ENCODE results near the gene CD2AP. TPM values are rescaled to one million over a fixed set of nuclear protein-coding genes. Genes with fewer than 3 reads are reported as not detected.
"Not testable (repeated sequence)": the region's sequence is repeated elsewhere in the genome, so short reads cannot be mapped to it uniquely, and the experiment has no call there.

The CD2AP gene
- total and polyA plus RNA-seq, 3 donors from 2014 or later = 10.4 to 35.7 (median 33.5) TPM

GRCh38 chr6:47476781-47477496 is 650 bp upstream of the CD2AP start:
- Histone ChIP-seq H3K9me3 (no peaks in the 10 kb centered on the region), H3K27me3 (no peaks in the 10 kb centered on the region), H3K4me3 (peak overlapping the region; percentile 98 to 100), H3K36me3 (ENCODE audit: low read depth, missing control alignments) (no peaks in the 10 kb centered on the region), H3K27ac (peak overlapping the region; percentile 99), H3K4me1 (peaks cover 4% of the 10 kb centered on the region)
- intact Hi-C loops (cut with DNase I; ENCODE audit: low total_unique reads) = no loop called here
- no peak for TF ChIP-seq POLR2A (IDR thresholded peaks at IDR 0.05)
- TF ChIP-seq CTCF (IDR thresholded peaks at IDR 0.05) = no peak
- WGBS, 2 donors = 7 to 12% methylated on average over 13 to 21 of the region's 21 CpGs
- DNase-seq = no peak

- peak; percentile 48 for DNase-seq
- intact Hi-C loops (cut with DNase I; ENCODE audit: low total_unique reads) = no loop called here
- peaks cover 4% of the 10 kb centered on the region for H3K4me1 ChIP-seq
- peak overlapping the region; percentile 99 for H3K27ac ChIP-seq
- H3K27me3 ChIP-seq = no peaks in the 10 kb centered on the region
- TF ChIP-seq CTCF (IDR thresholded peaks at IDR 0.05) = no peak
- TF ChIP-seq POLR2A (IDR thresholded peaks at IDR 0.05) = no peak
- H3K36me3 ChIP-seq (ENCODE audit: low read depth, missing control alignments) = no peaks in the 10 kb centered on the region
- 0 to 1% methylated on average over 26 to 31 of the region's 31 CpGs for WGBS, 2 donors
- H3K9me3 ChIP-seq = no peaks in the 10 kb centered on the region
- H3K4me3 ChIP-seq = peak overlapping the region; percentile 98 to 100
Measured at GRCh38 chr6:47478233-47479139, 897 bp downstream of the CD2AP start.

GRCh38 chr6:47479140-47479508 is 1.5 kb downstream of the CD2AP start:
- 5 to 7% methylated on average over 5 of the region's 5 CpGs for WGBS, 2 donors
- Histone ChIP-seq H3K9me3 (no peaks in the 10 kb centered on the region), H3K27ac (peak overlapping the region; percentile 99), H3K4me3 (peak overlapping the region; percentile 98 to 100), H3K27me3 (no peaks in the 10 kb centered on the region), H3K4me1 (peaks cover 4% of the 10 kb centered on the region), H3K36me3 (ENCODE audit: low read depth, missing control alignments) (no peaks in the 10 kb centered on the region)
- DNase-seq = no peak
- intact Hi-C loops (cut with DNase I; ENCODE audit: low total_unique reads) = no loop called here
- TF ChIP-seq CTCF (IDR thresholded peaks at IDR 0.05) = no peak
- no peak for TF ChIP-seq POLR2A (IDR thresholded peaks at IDR 0.05)

GRCh38 chr6:47479874-47480273 is 2.3 kb downstream of the CD2AP start:
- no peaks in the 10 kb centered on the region for H3K9me3 ChIP-seq
- peaks cover 4% of the 10 kb centered on the region for H3K4me1 ChIP-seq
- peak overlapping the region in 1 of 2 donors; percentile 99 for H3K27ac ChIP-seq
- intact Hi-C loops (cut with DNase I; ENCODE audit: low total_unique reads) = no loop called here
- no peaks in the 10 kb centered on the region for H3K36me3 ChIP-seq (ENCODE audit: low read depth, missing control alignments)
- WGBS, 2 donors = 48 to 56% methylated on average over 3 of the region's 3 CpGs
- no peaks in the 10 kb centered on the region for H3K27me3 ChIP-seq
- H3K4me3 ChIP-seq = no peak overlapping the region
- no peak for TF ChIP-seq CTCF (IDR thresholded peaks at IDR 0.05)
- TF ChIP-seq POLR2A (IDR thresholded peaks at IDR 0.05) = no peak
- DNase-seq = no peak

- H3K4me1 ChIP-seq; intact Hi-C loops (cut with DNase I; ENCODE audit: low total_unique reads); DNase-seq; H3K36me3 ChIP-seq (ENCODE audit: low read depth, missing control alignments); H3K9me3 ChIP-seq; H3K27me3 ChIP-seq; H3K27ac ChIP-seq; H3K4me3 ChIP-seq: not testable (repeated sequence)
- WGBS, 2 donors = 92 to 94% methylated on average over 8 of the region's 8 CpGs
Measured at GRCh38 chr6:47481213-47481612, 3.6 kb downstream of the CD2AP start.
